Measurements from ENCODE around the gene LOC128125822.

The LOC128125822 gene

GRCh38 chr6:63598049-63599036, 26.1 kb downstream of the LOC128125822 start:
- H3K4me1 ChIP-seq (ENCODE audit: control insufficient read depth in 2 of 2, insufficient read depth in 2 of 2, low read length in 2 of 2) = peaks cover 0 to 5% of the 10 kb centered on the region in 2 donors
- H3K36me3 ChIP-seq (ENCODE audit: control insufficient read depth in 2 of 2, insufficient read depth in 2 of 2, low read length in 2 of 2) = no peaks in the 10 kb centered on the region
- peak overlapping the region; percentile 77 to 92 for H3K4me3 ChIP-seq (ENCODE audit: low read length in 2 of 2)
- peak overlapping the region; percentile 69 to 85 for H3K9ac ChIP-seq (ENCODE audit: low read depth in 1 of 2, low read length in 2 of 2)
- no peaks in the 10 kb centered on the region for H3K9me3 ChIP-seq (ENCODE audit: control insufficient read depth in 2 of 2, low read length in 2 of 2)
- H3K27me3 ChIP-seq (ENCODE audit: control insufficient read depth in 2 of 2, insufficient read depth in 2 of 2, low read length in 2 of 2) = no peaks in the 10 kb centered on the region
- peak overlapping the region; percentile 29 to 47 for H3K27ac ChIP-seq (ENCODE audit: low read depth in 2 of 2, low read length in 2 of 2)

GRCh38 chr6:63599243-63599642, 27.0 kb downstream of the LOC128125822 start:
- no peaks in the 10 kb centered on the region for H3K36me3 ChIP-seq (ENCODE audit: control insufficient read depth in 2 of 2, insufficient read depth in 2 of 2, low read length in 2 of 2)
- H3K9ac ChIP-seq (ENCODE audit: low read depth in 1 of 2, low read length in 2 of 2) = no peak overlapping the region
- H3K9me3 ChIP-seq (ENCODE audit: control insufficient read depth in 2 of 2, low read length in 2 of 2) = no peaks in the 10 kb centered on the region
- peaks cover 0 to 5% of the 10 kb centered on the region in 2 donors for H3K4me1 ChIP-seq (ENCODE audit: control insufficient read depth in 2 of 2, insufficient read depth in 2 of 2, low read length in 2 of 2)
- H3K27me3 ChIP-seq (ENCODE audit: control insufficient read depth in 2 of 2, insufficient read depth in 2 of 2, low read length in 2 of 2) = no peaks in the 10 kb centered on the region
- H3K4me3 ChIP-seq (ENCODE audit: low read length in 2 of 2) = no peak overlapping the region
- no peak overlapping the region for H3K27ac ChIP-seq (ENCODE audit: low read depth in 2 of 2, low read length in 2 of 2)

- Histone ChIP-seq H3K4me1 (ENCODE audit: control insufficient read depth in 2 of 2, insufficient read depth in 2 of 2, low read length in 2 of 2) (peaks cover 0 to 5% of the 10 kb centered on the region in 2 donors), H3K36me3 (ENCODE audit: control insufficient read depth in 2 of 2, insufficient read depth in 2 of 2, low read length in 2 of 2) (no peaks in the 10 kb centered on the region), H3K9me3 (ENCODE audit: control insufficient read depth in 2 of 2, low read length in 2 of 2) (no peaks in the 10 kb centered on the region), H3K27me3 (ENCODE audit: control insufficient read depth in 2 of 2, insufficient read depth in 2 of 2, low read length in 2 of 2) (no peaks in the 10 kb centered on the region), H3K9ac (ENCODE audit: low read depth in 1 of 2, low read length in 2 of 2) (no peak overlapping the region), H3K27ac (ENCODE audit: low read depth in 2 of 2, low read length in 2 of 2) (no peak overlapping the region), H3K4me3 (ENCODE audit: low read length in 2 of 2) (no peak overlapping the region)
Observed at GRCh38 chr6:63600136-63600535, 27.9 kb downstream of the LOC128125822 start.

- Histone ChIP-seq H3K4me1 (ENCODE audit: control insufficient read depth in 2 of 2, insufficient read depth in 2 of 2, low read length in 2 of 2) (no peaks in the 10 kb centered on the region), H3K9me3 (ENCODE audit: control insufficient read depth in 2 of 2, low read length in 2 of 2) (no peaks in the 10 kb centered on the region), H3K9ac (ENCODE audit: low read depth in 1 of 2, low read length in 2 of 2) (no peak overlapping the region), H3K27me3 (ENCODE audit: control insufficient read depth in 2 of 2, insufficient read depth in 2 of 2, low read length in 2 of 2) (no peaks in the 10 kb centered on the region), H3K27ac (ENCODE audit: low read depth in 2 of 2, low read length in 2 of 2) (no peak overlapping the region), H3K36me3 (ENCODE audit: control insufficient read depth in 2 of 2, insufficient read depth in 2 of 2, low read length in 2 of 2) (no peaks in the 10 kb centered on the region), H3K4me3 (ENCODE audit: low read length in 2 of 2) (no peak overlapping the region)
Observed at GRCh38 chr6:63609231-63609630, 37.0 kb downstream of the LOC128125822 start.

GRCh38 chr6:63610944-63611343, 38.7 kb downstream of the LOC128125822 start:
- H3K27ac ChIP-seq (ENCODE audit: low read depth in 2 of 2, low read length in 2 of 2) = no peak overlapping the region
- no peaks in the 10 kb centered on the region for H3K27me3 ChIP-seq (ENCODE audit: control insufficient read depth in 2 of 2, insufficient read depth in 2 of 2, low read length in 2 of 2)
- H3K4me3 ChIP-seq (ENCODE audit: low read length in 2 of 2) = no peak overlapping the region
- no peak overlapping the region for H3K9ac ChIP-seq (ENCODE audit: low read depth in 1 of 2, low read length in 2 of 2)
- H3K36me3 ChIP-seq (ENCODE audit: control insufficient read depth in 2 of 2, insufficient read depth in 2 of 2, low read length in 2 of 2) = no peaks in the 10 kb centered on the region
- H3K9me3 ChIP-seq (ENCODE audit: control insufficient read depth in 2 of 2, low read length in 2 of 2) = no peaks in the 10 kb centered on the region
- H3K4me1 ChIP-seq (ENCODE audit: control insufficient read depth in 2 of 2, insufficient read depth in 2 of 2, low read length in 2 of 2) = no peaks in the 10 kb centered on the region

GRCh38 chr6:63611560-63611959, 39.3 kb downstream of the LOC128125822 start:
- H3K27ac ChIP-seq (ENCODE audit: low read depth in 2 of 2, low read length in 2 of 2) = no peak overlapping the region
- no peaks in the 10 kb centered on the region for H3K4me1 ChIP-seq (ENCODE audit: control insufficient read depth in 2 of 2, insufficient read depth in 2 of 2, low read length in 2 of 2)
- H3K27me3 ChIP-seq (ENCODE audit: control insufficient read depth in 2 of 2, insufficient read depth in 2 of 2, low read length in 2 of 2) = no peaks in the 10 kb centered on the region
- no peak overlapping the region for H3K9ac ChIP-seq (ENCODE audit: low read depth in 1 of 2, low read length in 2 of 2)
- no peaks in the 10 kb centered on the region for H3K9me3 ChIP-seq (ENCODE audit: control insufficient read depth in 2 of 2, low read length in 2 of 2)
- H3K4me3 ChIP-seq (ENCODE audit: low read length in 2 of 2) = no peak overlapping the region
- no peaks in the 10 kb centered on the region for H3K36me3 ChIP-seq (ENCODE audit: control insufficient read depth in 2 of 2, insufficient read depth in 2 of 2, low read length in 2 of 2)

- H3K9ac ChIP-seq (ENCODE audit: low read depth in 1 of 2, low read length in 2 of 2) = no peak overlapping the region
Observed at GRCh38 chr6:63615590-63615989, 43.3 kb downstream of the LOC128125822 start.

More at GRCh38 chr6:63615590-63615989, 43.3 kb downstream of the LOC128125822 start:
- Histone ChIP-seq H3K27ac (ENCODE audit: low read depth in 2 of 2, low read length in 2 of 2) (no peak overlapping the region), H3K36me3 (ENCODE audit: control insufficient read depth in 2 of 2, insufficient read depth in 2 of 2, low read length in 2 of 2) (no peaks in the 10 kb centered on the region), H3K4me3 (ENCODE audit: low read length in 2 of 2) (no peak overlapping the region), H3K4me1 (ENCODE audit: control insufficient read depth in 2 of 2, insufficient read depth in 2 of 2, low read length in 2 of 2) (no peaks in the 10 kb centered on the region), H3K27me3 (ENCODE audit: control insufficient read depth in 2 of 2, insufficient read depth in 2 of 2, low read length in 2 of 2) (no peaks in the 10 kb centered on the region), H3K9me3 (ENCODE audit: control insufficient read depth in 2 of 2, low read length in 2 of 2) (no peaks in the 10 kb centered on the region)

Measured in mucosa of rectum (tissue), 2 donors.